GM21723 (cell line): ENCODE data around the gene NHSL2.

Source experiments
- ATAC-seq: cut with Tn5 transposase; IDR thresholded peaks from one replicate; pipeline ENCODE4 v1.9.1; 2021; ENCODE audit warnings: mild to moderate bottlenecking, moderate library complexity; ENCODE audit not compliant: unreplicated experiment

Gene NHSL2

DNA sequence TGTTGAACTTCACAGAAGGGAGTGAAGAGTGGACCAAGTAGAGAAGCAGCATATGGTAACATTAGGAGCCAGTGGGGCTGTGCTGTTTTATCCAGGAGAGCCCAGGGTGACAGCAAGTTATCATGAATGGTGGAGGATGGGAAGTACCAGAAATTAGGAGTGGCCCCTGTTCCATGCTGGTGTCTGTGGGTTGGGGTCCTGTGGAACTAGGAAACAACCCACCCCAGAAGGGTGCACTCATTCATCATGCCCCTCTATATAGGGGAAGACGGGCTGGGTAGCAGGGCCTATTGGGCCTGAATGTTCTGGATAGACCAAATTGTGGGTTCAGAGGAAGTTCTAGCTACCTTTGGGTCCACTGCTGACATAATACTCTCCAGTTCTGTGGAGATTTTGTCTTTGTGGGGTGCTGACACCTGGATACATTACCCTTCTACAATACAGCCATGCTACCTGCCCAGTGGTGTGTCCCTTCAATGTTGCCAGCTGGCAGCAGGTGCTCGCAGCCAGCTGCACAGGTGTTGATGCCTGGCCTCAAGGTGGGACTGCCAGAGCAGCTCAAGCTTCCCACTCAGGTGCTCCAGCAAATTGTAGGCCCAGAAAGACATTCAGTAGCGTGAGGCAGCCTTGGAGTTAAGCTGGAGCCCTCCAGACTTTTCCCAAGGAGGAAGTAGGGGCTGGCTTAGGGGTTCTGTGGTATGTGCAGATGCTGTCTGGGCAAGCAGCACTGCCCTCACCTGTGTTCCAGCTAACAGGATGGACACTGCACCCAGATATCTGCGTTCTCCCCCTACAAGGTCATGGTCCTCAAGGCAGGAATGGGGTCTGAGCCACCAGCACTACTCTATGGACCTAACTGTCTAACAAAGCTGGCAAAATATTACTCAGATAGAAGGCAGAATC is 106.5 kb downstream of the NHSL2 start:
- ATAC-seq = no peak

DNA sequence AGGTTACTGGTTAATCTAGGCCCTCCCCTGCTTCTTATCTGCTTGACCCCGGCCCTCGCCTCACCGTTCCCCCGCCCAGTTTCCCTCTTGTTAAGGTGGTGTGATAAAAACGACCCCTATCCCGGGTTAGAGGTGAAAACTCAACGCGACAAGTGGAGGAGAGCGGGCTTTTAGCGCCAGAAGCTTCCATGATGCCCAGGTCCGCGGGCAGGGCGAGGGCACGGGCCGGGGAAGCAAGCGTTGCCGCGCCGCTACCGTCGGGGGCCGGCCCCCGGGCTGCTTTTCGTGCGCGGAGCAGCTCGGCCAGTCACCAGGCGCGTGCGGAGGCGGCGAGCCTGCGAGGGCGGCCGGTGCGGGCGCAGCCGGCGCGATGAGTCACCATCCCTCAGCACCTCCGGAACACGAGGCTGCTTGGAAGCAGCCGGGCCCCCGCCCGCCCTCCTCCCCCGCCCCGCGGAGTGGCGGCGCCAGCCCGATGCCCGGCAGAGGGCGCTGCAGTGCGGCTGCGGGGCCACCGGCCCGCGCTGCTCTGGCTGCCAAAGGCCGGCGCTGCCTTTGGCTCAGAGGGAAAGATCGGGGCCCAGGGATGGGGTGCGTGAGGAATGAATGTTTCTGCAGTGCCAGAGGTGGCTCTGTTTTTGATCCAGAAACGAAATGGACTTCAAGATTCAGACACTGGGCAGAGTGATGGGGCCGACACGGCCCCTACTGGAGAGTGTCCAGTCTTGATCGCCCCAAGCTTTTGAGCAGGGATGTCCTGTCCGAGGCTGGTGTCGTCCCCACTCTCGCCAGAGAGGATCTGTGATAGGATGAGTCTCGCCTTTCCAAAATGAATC is 107.8 kb downstream of the NHSL2 start:
- ATAC-seq = peak; percentile 66

DNA sequence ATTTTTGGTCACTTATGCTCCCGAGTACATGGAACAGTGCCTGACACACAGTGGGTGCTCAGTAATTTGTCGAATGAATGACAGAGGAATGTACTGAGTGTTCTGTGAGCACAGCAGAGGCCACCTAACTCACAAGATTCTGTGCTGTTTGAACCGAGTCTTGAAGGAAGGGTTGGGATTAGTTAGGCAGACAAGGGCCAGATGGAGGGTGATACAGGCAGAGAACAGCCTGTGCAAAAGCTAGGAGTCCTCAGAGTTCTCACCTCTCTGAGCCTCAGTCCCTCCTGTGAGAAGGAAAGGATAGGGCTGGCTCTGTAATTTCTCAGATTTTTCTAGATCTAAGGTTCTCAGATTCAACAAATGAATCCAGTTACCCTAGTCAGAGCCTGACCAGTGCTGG is 108.8 kb downstream of the NHSL2 start:
- no peak for ATAC-seq

DNA sequence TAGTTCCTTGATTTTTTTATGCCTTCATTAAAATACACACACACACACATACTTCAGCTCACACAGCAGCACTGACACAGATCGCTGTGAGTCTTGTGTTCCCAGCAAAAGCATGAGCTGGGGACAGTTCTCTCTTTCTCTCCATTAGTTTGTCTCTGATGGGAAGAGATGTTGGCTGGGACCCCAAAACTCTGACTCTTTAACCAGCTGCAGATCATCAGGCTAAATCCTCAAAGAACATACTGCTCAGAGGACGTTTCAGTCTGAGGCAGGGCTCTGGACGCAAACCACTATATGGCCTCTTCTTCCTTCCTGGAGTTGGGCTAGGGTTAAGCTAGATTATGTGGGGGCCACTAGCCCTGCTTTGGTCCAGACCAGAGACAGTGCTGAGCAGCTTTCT is 109.6 kb downstream of the NHSL2 start:
- no peak for ATAC-seq

DNA sequence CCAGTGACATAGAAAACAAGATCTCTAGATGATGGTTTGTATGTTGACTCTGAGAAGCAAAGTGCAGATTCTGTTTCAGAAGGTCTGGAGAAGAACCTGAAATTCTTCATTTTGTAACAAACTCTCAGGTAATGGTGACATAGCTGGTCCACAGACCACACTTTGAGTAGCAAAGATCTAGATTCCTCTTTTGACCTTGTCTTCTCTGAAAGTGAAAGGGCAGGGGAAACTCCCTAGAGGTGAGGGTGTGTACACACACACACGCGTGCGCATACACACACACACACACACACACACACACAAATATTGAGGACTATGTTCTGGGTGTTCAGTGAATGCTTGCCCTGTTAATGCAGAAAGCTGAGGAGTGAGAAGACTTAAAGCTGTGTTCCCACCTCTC is 110.1 kb downstream of the NHSL2 start:
- peak; percentile 53 for ATAC-seq

DNA sequence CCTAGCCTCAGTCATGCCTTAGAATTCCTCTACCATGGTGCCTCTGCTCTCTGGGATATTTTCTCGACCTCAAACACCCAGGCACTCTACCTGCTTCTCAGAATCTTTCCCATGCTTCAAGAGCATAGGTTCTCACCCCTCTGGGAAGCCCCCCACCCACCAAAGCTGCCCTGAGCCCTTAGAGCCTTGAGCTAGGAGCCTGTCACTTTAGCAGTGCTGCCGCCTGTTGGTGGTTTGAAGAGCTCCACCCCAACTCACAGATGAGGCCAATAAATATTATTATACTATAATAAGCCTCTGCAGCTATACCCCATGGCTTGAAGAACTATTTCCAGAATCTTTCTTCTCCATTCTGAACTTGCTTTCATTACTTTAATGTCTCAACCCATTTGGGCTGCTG is 111.3 kb downstream of the NHSL2 start:
- ATAC-seq = no peak

DNA sequence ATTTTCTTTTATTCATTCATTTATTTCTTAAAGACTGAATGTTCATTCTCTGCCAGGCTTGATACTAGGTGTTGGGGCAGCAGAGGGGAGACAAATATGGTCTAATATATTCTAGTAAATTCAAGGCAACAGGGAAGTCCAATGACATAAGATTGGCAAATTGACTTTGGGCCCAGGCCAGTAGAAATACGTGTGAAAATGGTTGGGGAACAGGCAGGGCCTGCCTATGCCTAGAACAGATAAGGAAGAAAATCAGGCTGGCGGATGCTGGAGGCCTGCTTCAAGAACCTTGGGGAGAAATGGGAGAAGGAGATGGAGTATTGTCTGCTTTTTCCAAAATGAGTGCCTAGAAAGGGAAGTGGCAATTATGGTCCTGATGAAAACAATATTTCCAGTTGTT is 112.4 kb downstream of the NHSL2 start:
- no peak for ATAC-seq

DNA sequence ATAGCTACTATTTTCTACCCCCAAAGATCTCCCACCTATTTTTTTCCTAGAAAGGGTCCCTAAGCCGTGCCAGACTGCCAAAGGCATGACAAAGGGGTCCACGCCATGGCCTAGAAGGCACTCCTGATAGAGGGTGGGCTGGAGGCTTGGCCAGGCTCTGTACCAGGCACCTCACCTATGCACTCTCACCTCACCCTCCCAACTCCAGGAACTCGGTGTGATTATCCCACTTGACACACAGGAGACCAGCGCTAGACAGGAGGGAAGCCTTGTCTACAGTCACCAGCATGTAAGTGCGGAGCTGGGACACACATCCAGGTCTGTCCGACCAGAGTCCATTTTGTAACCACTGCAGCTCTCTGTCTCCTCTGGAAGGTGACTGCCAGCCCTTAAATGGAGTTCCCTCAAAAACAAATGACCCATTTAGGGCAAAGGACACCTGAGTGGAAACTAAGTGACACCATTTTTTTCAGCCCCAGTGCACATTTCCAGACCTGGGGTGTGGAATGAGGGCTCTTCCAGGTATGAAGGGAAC is 114.7 kb downstream of the NHSL2 start:
- no peak for ATAC-seq

DNA sequence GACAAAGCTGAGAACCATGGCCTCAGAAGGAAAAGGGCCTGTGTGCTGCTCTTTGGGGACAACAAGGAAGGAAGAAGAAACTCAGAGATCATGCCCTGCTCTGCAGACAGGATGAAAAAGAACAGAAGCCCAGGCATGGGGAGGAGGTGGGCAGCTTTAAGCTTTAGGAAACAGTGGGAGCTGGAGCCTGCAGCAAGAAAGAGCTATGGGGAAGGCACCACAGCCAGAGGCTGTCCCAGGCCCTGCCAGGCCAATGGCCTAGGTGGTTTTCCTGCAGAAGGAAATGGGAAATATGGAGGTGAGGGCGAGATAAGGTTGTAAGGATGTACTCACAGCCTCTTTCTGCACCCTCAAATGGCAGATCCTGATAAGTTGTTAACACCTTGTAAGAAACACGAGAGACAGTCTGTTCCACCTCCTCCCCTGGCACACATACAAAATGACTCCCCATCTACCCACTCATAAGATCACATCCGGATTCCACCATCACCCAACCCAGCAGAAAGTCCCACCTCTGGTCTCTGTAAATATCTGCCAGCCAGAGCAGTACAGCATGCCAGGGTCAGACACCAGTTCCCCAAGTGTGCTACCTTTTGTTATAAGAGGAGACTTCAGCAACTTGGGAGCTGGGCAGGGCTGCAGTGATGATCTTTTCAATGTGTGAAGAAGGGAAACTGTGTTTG is 115.8 kb downstream of the NHSL2 start:
- ATAC-seq = no peak

DNA sequence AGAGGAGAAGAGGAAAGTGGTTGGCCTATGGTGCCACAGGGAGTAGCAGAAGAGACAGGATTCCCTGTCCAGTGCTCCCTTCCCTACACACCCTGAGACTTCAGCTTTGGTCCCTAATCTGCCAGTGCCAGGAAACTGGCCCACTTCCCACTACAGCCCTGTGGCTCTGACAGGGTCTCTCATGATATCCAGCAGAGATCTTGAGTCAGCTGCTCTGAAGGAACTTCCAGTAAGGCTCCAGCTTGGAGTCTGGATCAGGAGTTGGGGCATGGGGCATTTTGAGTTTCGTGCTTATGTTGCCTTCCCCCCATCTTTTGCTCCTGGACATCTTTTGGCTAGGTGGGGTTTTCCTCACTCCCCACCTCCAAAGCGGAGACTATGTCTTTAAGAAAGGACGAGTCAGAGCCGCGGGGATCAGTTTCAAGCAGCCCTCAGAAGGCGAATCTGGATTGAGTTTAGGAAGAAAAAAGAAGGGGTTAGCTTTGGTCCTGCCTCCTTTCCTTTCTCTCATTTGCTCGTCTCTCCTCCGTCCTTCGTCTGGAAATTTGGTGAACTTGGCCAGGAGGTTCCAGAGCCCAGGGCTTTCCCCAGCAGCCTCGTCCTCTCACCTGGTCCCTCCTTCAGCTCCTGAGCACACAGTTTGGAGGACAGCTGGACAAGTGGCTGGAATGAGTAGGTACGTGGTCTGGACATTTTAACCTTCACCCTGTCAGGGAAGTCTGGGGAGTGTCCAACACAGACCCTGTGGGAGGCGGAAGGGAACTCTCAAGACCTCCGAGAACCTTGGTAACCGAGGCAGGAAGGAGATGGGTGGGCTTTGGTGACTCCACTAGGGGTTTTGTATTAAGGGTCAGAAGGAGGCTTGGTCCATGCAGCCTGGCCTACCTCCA is 116.6 kb downstream of the NHSL2 start:
- ATAC-seq = no peak

DNA sequence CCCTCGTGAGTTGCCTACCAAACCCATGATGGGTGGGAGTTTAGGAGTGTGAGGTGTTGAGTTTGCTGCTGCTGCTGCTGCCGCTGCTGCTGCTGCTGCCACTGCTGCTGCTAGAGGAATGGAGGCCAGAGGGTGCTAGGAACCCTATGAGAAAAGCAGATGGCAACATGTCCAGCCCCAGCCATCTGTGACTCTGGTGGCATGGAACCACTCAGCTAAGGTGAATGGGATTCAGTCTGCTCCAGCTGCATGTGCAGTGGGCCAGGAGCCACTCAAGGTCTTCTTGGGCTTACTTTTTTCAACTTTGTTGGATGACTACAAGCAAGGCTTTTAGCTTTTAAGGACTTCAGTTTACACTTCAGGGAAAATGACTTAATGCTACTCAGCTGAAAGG is 117.3 kb downstream of the NHSL2 start:
- no peak for ATAC-seq

DNA sequence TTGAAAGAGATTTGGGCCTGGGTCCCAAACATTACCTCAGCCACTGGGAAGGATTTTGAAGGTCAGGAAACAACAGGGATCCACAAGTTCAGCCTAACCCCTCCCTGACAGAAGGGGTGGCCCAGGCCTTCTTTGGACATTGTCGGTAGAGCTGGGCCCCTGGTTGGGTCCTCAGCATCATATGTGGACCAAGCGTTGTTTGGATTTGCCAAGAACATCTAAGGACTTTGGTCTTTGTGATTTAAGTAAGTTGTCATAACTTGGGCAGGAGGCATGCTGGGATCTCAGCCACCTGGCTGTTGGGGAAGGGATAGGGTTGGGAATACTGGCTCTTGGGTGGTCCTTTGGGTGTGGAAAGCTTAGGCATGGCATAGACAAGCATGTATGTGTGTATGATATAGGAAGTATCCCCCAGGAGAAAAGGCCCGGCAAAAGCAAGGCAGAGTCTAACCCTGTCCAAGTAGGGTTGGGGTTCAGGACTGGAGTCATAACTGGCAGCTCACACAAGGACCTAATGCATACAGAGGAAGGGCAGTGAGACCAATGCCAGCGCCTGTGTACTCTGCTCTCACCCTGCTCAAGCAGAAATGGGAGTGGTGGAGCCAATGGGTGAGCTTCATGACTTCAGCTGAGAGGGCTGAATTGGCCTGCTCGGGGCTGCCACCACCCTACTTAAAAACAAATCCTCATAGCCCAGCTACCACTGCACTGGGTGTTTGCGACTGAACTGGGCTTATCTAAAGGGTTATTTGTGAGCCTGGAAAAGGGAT is 118.2 kb downstream of the NHSL2 start:
- no peak for ATAC-seq

DNA sequence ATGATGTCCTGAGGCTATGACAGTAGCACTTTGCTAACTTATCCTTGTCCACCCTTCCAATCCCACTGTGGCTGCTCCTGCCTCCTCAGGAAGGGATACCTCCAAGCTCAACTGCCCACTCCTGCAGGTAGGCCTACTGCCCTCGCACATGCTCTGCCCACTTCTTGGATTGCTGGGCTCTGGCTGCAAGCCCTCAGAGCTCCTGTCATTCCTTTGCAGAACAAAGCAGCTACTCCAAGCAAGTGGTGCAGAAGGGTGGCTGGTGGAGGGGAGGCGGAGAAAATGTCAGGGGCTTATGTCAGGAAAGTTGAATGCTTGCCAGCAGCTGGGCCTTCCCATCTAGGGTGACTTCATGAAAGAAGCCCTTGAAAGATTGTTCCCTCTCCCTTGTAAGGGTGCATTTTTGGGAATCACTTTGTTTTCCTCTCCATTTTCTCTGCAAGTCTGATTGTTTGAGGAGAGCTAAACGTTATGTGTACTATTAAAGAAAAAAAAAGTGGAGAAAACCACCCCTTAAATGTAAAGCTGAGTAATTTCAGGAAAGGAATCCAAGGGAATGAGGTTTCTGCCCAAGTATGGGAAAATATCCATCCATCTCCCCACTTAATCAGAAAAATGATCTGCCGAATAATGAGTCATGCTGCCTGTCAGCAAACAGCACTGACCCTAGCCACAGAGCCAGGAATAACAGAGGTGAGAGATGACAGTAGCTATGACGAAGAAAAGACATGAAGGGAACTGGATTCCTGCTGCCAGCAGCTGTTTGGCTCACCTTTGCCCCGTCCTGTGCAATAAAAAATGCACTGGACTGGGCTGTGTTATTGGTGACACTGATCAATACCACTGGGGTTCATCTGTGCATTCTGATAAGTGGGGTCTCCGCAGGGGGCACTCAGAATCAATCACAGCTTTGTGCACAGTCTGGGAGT is 119.1 kb downstream of the NHSL2 start:
- no peak for ATAC-seq

DNA sequence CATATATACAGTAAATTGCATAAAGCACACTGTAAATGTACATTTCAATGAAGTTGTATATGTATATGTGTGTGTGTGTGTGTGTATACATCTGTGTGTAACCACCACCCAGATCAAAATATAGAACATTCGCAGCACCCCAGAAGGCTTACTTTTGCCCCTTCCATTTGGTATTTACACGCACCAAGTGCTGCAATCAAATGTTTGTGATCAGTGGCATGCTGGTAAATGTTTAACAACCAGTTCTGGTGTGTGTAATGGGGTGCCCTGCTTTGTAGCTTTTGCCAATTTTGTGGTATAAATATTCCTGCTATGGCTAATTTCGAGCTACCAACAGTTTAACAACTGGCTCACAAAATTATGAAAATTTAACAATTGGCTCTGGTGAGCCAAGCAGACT is 119.8 kb downstream of the NHSL2 start:
- no peak for ATAC-seq

DNA sequence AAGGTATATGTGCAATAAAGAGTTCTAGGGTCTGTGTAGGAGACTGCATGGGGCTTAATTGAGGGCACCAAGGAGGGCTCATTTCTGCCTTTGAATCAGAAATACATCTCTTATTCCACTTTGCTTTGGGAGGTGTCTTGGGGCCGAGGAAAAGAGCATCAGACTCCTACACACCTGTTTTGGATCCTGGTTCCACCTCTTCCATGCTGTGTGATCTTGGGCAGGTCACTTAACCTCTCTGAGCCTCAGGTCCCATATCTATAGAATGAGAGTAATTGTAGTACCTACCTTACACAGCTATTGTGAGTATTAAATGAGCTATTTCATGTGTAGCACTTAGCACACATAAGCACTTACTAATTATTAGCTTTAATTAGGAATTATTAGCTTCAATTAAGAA is 120.5 kb downstream of the NHSL2 start:
- ATAC-seq = no peak

DNA sequence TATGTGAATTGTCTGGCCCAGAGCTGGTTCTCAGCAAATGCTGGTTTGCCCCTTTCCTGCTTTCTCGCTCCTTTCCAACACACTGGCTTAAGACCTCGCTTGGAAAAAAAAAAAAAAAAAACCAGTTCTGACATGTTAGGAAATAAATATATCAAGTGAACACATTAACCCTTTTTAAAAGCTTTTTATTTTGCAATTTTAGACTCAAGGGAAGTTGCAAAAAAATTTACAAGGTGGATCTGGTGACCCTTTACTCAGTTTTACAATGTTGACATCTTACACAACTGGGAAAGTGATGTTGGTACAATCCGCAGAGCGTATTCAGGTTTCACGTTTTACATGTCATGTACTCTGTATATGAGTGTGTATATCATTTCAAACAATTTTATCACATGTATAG is 121.0 kb downstream of the NHSL2 start:
- ATAC-seq = no peak

DNA sequence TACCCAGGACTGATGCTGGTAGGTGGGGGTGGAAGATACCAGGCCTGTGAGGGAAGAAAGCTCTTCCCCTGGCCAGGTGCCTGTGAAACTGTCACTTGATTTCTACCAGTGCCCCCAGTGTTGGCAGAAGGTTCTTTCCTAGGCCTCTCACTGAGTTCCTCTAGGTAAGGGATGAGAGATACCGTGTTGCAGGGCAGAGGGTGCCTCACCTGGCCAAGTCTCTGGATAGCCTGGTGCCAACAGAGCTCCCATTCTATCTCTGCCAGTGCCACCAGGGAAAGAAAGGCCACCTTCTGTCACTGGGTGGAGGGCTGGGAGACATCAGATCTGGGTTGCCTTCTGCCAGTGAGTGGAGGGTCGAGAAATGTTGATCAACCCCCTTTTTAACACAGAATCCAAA is 127.0 kb downstream of the NHSL2 start:
- ATAC-seq = no peak

DNA sequence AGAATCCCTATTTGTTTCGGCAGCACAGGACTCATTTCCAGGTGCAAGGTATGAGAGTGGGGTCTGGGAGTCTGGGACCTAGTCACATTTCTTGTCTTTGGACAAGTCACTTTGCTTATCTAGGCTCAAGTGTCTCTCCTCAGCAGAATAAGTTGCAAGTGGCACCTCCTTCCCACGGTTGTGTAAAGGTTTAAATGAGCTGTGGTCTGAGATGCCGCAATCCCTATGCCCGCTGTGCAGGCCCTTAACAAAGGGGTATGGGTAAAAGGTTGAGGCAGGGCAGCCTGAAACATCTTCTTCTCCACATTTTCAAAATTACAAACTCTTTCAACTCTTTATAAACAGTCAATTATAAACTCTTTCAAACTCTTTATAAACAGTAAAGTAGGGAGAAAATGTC is 127.4 kb downstream of the NHSL2 start:
- ATAC-seq = no peak
